Gastrocnemius medialis (tissue), 4 donors: ENCODE measurements around the gene TANGO2.

Experiments used
- POLR2A ChIP-seq, 2 donors: fragments of 450-650 bp; IDR thresholded peaks; one replicate each; pipeline ENCODE4 v1.6.1; 2017; ENCODE audit warnings: antibody characterized with exemption in 2 of 2, mild to moderate bottlenecking in 2 of 2, moderate library complexity in 2 of 2
- TF ChIP-seq, protein P1 (sequence below), 5 experiments: fragments of 450-650 bp in 3 of 5; fragments of 200-600 bp in 2 of 5; sonication (generic) in 2 of 5; IDR thresholded peaks in 4 of 5; conservative IDR thresholded peaks in 1 of 5; 1 replicate in 4 of 5; 2 replicates in 1 of 5; pipeline ENCODE4 v1.5.1; 2016 to 2019; ENCODE audit warnings: antibody characterized with exemption in 5 of 5, mild to moderate bottlenecking in 3 of 5, moderate library complexity in 3 of 5

DNA sequence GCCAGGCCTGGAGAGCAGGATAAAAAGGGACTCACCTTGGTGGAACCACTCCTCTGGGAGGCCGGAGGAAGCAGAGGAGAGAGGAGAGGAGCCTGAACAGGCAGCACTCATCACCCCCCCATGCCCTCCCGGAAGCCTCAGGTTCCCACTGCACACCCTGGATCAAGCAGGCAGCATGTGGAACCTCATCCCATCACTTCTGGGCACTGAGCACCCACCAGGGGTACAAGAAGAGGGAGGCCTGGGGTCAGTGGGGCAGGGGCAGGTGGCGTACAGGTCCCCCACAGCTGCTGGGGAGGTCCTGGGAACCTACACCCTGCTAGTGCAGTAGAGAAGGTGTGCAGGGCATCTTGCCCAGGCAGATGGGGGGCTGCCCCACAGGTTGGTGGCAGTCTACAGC lies 44.2 kb upstream of the TANGO2 start:
- TF ChIP-seq POLR2A (IDR thresholded peaks at IDR 0.05) = no peak
- TF ChIP-seq, protein P1, sequence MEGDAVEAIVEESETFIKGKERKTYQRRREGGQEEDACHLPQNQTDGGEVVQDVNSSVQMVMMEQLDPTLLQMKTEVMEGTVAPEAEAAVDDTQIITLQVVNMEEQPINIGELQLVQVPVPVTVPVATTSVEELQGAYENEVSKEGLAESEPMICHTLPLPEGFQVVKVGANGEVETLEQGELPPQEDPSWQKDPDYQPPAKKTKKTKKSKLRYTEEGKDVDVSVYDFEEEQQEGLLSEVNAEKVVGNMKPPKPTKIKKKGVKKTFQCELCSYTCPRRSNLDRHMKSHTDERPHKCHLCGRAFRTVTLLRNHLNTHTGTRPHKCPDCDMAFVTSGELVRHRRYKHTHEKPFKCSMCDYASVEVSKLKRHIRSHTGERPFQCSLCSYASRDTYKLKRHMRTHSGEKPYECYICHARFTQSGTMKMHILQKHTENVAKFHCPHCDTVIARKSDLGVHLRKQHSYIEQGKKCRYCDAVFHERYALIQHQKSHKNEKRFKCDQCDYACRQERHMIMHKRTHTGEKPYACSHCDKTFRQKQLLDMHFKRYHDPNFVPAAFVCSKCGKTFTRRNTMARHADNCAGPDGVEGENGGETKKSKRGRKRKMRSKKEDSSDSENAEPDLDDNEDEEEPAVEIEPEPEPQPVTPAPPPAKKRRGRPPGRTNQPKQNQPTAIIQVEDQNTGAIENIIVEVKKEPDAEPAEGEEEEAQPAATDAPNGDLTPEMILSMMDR (IDR thresholded peaks at IDR 0.05 in 4 of 5, conservative IDR thresholded peaks at IDR 0.05 in 1 of 5) = no peak
